ENCODE measurements around the gene OSM. TPM values are rescaled to one million over a fixed set of nuclear protein-coding genes. Genes with fewer than 3 reads are reported as not detected.

OSM gene
- total RNA-seq, 4 donors from 2014 or later = 0.40 TPM; not detected in 3

- intact Hi-C loops (cut with DNase I) = loop anchor here (2.0 to 5.0 kb wide), 2 partner anchors 25 to 41 kb away; partner anchors contain the start of gene TBC1D10A
- 80 to 89% methylated on average over 1 to 7 of the region's 8 CpGs for WGBS, 2 donors
- peaks cover 19 to 21% of the 10 kb centered on the region in 2 donors for H3K4me1 ChIP-seq
- H3K27me3 ChIP-seq = no peaks in the 10 kb centered on the region
- no peak overlapping the region for H3K4me3 ChIP-seq (replicated peaks in 1 of 3)
- no peak overlapping the region for H3K27ac ChIP-seq
- peaks cover 7 to 17% of the 10 kb centered on the region in 2 donors for H3K36me3 ChIP-seq
- no peak for TF ChIP-seq POLR2A (IDR thresholded peaks at IDR 0.05)
- TF ChIP-seq CTCF (IDR thresholded peaks at IDR 0.05) = no peak
- no peak for DNase-seq
- H3K9me3 ChIP-seq = no peaks in the 10 kb centered on the region
Observed at GRCh38 chr22:30285846-30286200, 19.2 kb upstream of the OSM start.

DNA sequence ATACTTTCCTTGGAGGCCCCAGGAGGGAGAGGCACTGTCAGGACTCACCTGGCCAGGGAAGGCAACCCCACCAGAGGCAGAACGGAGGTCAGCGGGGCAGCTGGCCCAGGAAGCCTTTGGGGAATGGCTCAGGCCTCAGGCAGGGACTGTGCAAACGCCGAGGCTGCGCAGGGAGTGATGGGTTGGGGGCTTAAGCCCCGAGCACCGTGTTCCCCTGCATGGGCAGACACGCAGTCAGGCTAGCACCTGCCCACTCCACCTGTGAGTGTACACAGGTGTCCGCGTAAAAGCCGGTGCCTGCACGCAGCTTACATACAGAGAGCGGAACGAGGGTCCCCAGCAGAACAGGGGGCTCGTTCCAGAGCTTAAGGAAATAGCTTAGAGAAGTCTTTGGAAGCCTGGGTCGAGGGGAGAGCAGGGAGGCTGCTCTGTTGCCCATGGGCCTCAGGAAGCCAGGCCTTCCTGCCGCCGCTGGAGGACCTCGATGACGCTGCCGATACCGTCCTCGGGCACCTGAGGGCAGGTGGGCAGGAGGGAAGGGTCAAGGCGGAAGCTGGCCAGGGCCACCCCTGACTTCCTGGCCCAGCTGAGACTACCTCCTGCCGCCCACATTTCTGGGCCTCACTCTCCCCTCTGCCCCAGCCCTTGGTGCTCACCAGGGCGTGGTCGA lies 18.7 kb upstream of the OSM start:
- 87 to 96% methylated on average over 17 to 26 of the region's 27 CpGs for WGBS, 2 donors
- no peak for DNase-seq
- H3K4me3 ChIP-seq (replicated peaks in 1 of 3) = no peak overlapping the region
- H3K9me3 ChIP-seq = no peaks in the 10 kb centered on the region
- H3K27me3 ChIP-seq = no peaks in the 10 kb centered on the region
- intact Hi-C loops (cut with DNase I) = loop anchor here (5.0 kb wide), 1 partner anchor 42 kb away; the partner anchor contains the start of gene TBC1D10A
- no peak for TF ChIP-seq POLR2A (IDR thresholded peaks at IDR 0.05)
- TF ChIP-seq CTCF (IDR thresholded peaks at IDR 0.05) = no peak
- peaks cover 7 to 17% of the 10 kb centered on the region in 2 donors for H3K36me3 ChIP-seq
- peaks cover 14 to 16% of the 10 kb centered on the region in 2 donors for H3K4me1 ChIP-seq
- no peak overlapping the region for H3K27ac ChIP-seq

DNA sequence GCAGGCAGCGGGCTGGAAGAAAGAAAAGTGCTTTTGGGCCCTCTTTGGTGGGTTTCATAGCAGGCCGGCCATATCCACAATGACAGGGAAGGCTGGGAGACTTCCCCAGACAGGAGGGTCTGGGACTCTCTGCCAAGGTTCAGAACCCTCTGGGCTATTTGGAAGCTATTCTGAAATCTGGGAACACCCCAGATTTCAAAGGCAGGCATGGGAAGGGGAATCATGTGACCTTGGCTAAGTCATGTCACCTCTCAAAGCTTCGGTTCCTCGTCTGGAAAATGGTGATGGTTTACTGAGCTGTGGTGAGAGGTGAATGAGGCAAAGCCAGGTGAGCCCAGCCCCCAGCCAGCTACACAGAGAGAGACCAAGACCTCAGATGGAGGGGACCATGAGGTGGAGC lies 18.0 kb upstream of the OSM start:
- no peaks in the 10 kb centered on the region for H3K27me3 ChIP-seq
- no peaks in the 10 kb centered on the region for H3K9me3 ChIP-seq
- H3K36me3 ChIP-seq = peaks cover 7 to 17% of the 10 kb centered on the region in 2 donors
- no peak for DNase-seq
- intact Hi-C loops (cut with DNase I) = loop anchor here (5.0 kb wide), 1 partner anchor 43 kb away; the partner anchor contains the start of gene TBC1D10A
- no peak overlapping the region for H3K4me3 ChIP-seq (replicated peaks in 1 of 3)
- TF ChIP-seq CTCF (IDR thresholded peaks at IDR 0.05) (no peak), POLR2A (IDR thresholded peaks at IDR 0.05) (no peak)
- 95 to 96% methylated on average over 4 of the region's 4 CpGs for WGBS, 2 donors
- H3K27ac ChIP-seq = no peak overlapping the region
- peaks cover 8 to 10% of the 10 kb centered on the region in 2 donors for H3K4me1 ChIP-seq

- 76 to 100% methylated on average over 5 to 9 of the region's 9 CpGs for WGBS, 2 donors
Observed at GRCh38 chr22:30284172-30284571, 17.5 kb upstream of the OSM start.

More at GRCh38 chr22:30284172-30284571, 17.5 kb upstream of the OSM start:
- Histone ChIP-seq H3K4me1 (peaks cover 8 to 10% of the 10 kb centered on the region in 2 donors), H3K36me3 (peaks cover 7 to 17% of the 10 kb centered on the region in 2 donors), H3K27me3 (no peaks in the 10 kb centered on the region), H3K4me3 (replicated peaks in 1 of 3) (no peak overlapping the region), H3K27ac (no peak overlapping the region), H3K9me3 (no peaks in the 10 kb centered on the region)
- no peak for TF ChIP-seq CTCF (IDR thresholded peaks at IDR 0.05)
- intact Hi-C loops (cut with DNase I) = no loop called here
- DNase-seq = no peak

Measured in thyroid gland (tissue), 4 donors.